Activated CD8-positive, alpha-beta memory T cell treated with anti-CD3 and anti-CD28 coated beads, Interleukin-2, amount 50 U/mL, for 48 hours (primary cell): ENCODE measurements around the gene DAGLA.
A peak's percentile ranks its signal among the peaks of the same experiment; 100 is the strongest.
"Not testable (repeated sequence)": the region's sequence is repeated elsewhere in the genome, so short reads cannot be mapped to it uniquely, and the experiment has no call there.

Experiments
- DNase-seq: peaks from one replicate; pipeline ENCODE4 v3.0.0-alpha.2; 2020

Gene DAGLA

DNA sequence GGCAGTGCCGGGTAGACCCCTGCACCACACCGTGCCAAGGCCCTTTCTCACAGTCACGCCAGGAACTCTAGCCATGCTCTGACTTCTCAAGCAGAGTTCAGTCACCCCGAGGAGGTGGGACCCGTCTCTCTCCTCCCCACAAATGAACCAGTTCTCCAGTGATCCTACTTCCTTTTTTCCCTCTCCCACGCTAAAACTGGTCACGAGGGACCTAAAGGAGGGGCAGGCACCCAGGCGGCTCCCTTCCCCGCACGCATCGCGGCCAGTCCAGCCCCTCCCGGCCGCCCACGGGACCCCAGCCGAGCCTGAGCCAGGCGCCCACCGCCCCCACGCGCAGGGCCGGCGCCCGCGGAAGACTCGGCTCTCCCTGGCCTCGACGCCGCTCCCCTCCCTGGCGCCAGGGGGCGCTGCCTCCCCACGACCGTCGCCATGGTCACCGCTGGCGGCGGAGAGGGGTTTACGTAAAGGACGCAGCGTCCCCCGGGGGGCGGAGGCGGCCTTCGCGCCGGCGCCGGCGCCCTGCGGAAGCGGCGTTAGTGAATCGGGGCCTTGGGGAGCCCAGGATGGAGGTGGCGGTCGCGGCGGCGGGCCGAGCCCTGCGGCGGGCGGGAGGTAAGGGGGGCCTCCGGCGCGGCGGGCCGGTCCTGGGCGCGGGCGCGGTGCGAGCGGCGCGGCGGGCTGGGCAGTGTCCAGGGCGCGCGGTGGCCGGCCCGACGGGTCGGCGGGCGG is at the start of gene DAGLA:
TSS of gene DAGLA (plus strand) at position 499 of the 729 bp plus-strand sequence. CDS start 39,765 bp downstream, outside the sequence.
- peak; percentile 97 for DNase-seq

- no peak for DNase-seq
Observed at GRCh38 chr11:61632096-61632495, 48.1 kb upstream of the DAGLA start.

GRCh38 chr11:61635304-61635703 is 44.9 kb upstream of the DAGLA start:
- DNase-seq = no peak

- DNase-seq = no peak
Observed at GRCh38 chr11:61635787-61636186, 44.4 kb upstream of the DAGLA start.

GRCh38 chr11:61636676-61637075 is 43.5 kb upstream of the DAGLA start:
- DNase-seq = no peak

GRCh38 chr11:61637277-61637676 is 42.9 kb upstream of the DAGLA start:
- DNase-seq = no peak

- no peak for DNase-seq
Observed at GRCh38 chr11:61639816-61640443, 40.3 kb upstream of the DAGLA start.

- no peak for DNase-seq
Observed at GRCh38 chr11:61642162-61642561, 38.0 kb upstream of the DAGLA start.

DNA sequence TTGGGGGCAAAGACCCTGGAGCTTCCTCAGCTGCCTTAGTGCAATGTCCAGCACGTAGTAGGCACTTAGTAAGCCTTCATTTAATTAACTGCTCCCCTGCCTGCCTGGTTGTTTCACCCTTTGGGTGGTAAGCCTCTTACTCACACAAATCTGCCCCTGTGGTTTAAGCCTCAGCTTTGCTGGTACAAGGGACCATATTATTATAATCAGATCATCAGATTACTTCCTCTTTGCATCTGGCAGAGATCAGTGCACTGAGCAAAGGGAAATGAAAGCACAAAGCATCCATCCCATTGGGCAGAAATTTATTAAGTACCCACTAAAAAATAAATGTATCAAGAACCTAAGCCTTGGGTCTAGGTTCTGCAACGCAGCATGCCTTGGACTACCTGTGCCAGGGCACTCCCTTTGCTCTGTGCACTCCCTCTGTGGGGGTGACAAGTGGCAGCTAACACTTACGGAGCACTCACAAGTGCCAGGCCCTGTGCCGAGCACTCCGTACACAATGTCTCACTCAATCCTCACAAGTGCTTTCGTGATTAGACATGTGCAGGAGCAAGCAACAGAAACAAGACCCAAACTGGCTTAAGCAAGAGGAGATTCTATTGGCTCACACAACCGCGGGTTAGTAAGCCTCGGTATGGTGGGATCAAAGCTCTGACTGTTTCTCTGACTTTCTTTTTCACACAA is 34.9 kb upstream of the DAGLA start:
- no peak for DNase-seq

DNA sequence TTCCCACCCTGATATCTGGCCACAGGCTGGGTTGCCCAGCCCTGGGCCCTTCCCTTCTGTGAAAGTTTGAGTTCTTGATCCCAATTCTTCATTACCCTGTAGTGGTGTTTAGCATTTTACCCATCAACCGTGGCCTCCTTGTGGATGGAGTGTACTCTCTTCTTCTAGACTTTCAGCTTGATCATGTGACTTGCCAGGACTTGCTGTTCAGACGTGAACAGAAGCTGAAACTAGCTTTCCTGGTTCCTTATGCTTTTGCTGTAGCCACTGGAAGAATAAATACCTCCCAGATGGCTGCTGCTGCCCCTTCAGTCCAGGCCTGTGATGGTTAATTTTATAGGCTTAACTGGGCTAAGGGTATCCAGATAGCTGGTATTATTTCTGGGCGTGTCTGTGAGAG is 32.7 kb upstream of the DAGLA start:
- DNase-seq = no peak

DNA sequence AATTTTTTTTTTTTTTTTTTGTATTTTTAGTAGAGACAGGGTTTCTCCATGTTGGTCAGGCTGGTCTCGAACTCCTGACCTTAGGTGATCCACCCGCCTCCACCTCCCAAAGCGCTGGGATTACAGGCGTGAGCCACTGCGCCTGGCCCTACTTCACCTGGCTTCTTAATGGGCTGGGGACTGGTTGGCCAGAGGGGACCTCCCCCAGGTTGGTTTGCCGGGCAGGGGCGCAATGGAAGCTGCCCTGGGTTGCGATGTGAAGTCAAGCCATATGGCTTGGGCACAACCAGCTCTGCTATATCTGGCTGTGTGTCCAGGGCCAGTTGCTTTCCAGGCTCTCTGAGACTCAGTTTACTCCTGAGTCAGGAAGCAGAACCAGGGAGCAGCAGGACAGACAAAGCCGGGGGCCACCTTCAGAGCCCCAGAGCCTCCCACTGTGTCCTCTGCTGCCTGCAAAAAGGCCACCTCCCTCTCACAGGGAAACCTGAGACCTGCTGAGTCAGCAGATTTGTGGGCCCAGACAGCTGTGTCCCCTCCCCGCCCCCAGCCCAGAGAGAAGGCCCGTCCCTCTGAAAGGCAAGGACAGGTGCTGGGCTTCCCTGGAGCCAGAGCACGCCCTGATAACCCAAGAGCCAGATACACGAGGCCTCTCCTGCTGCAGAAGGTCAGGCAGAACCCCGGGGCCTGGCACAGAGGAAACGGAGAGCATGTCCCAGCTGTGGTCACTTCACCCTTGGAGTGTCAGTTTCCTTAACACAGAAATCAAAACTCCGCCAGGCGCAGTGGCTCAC is 29.2 kb upstream of the DAGLA start:
- DNase-seq = no peak

DNA sequence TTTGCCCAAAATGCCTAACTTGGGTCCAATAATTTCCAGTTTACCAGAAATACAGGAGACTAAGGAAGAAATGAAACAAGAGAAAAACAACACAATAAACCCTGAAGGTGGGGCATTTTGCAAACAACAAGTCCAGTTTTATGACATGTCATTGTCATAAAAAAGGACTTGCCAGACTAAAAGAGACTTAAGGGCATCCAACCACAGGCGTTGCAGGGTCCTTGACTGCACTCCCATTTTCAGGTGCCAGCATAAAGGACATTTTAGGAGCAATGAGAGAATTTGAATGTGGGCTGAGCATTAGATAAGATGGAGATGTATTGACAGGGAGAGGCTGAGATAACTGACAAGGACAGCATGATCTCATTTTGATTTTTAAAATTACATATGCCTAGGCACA is 28.1 kb upstream of the DAGLA start:
- DNase-seq = no peak

GRCh38 chr11:61654397-61654829 is 25.8 kb upstream of the DAGLA start:
- no peak for DNase-seq

- DNase-seq = not testable (repeated sequence)
Observed at GRCh38 chr11:61655266-61656159, 24.7 kb upstream of the DAGLA start.

GRCh38 chr11:61656347-61657077 is 23.7 kb upstream of the DAGLA start:
- DNase-seq = no peak

GRCh38 chr11:61657566-61658290 is 22.5 kb upstream of the DAGLA start:
- DNase-seq = no peak

DNA sequence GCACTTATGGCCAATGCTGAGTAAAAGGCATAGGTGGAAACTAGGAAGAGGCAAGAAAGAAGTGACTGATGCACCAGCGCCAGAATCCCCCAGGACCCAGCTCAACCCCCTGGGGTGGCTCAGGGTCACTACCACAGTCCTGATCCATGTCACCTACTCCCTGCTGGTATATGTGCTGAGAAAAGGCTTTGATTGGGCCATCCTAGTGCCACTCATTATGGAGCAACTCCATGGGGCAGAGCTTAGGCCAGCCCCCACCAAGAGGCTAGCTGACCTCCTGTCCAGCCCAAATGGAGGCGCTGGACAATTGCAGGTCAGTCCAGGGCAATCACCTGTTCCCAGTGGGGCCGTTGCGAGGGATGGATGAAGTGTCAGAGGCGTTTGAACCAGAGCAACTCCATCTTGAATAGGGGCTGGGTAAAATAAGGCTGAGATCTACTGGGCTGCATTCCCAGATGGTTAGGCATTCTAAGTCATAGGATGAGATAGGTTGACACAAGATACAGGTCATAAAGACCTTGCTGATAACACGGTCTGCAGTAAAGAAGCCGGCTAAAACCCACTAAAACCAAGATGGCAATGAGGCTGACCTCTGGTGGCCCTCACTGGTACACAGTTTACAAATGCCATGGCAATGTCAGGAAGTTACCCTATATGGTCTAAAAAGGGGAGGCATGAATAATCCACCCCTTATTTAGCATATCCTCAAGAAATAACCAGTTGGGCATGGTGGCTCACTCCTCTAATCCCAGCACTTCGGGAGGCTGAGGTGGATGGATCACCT is 20.6 kb upstream of the DAGLA start:
- DNase-seq = no peak

- DNase-seq = not testable (repeated sequence)
Observed at GRCh38 chr11:61660997-61661396, 19.2 kb upstream of the DAGLA start.

GRCh38 chr11:61666684-61667297 is 13.4 kb upstream of the DAGLA start:
- DNase-seq = no peak
